ENCODE measurements around the gene GPATCH8.

DNA sequence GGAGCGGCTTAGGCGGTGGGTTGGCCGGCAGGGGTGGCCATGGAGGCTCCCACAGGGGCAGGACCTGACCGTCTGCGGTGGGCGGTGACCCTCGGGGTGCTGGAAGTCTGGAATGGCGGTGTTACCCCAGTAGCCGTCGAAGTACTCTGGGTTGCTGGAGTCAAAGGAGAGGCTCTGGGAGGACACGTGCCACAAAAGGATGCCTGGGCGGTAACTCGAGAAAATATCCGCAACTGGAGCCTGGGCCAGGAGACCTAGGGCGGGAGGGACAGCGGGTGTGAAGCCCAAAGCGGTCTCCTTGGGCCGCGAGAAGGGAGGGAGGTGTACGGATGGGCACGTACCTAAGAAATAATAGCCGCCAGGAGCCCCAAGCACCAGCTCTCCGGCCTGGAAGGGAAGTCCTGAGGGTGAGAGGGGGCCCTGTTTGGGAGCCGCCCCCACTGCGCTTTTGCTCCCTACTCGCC, 118.4 kb downstream of the GPATCH8 start:
- TF ChIP-seq, protein P1, sequence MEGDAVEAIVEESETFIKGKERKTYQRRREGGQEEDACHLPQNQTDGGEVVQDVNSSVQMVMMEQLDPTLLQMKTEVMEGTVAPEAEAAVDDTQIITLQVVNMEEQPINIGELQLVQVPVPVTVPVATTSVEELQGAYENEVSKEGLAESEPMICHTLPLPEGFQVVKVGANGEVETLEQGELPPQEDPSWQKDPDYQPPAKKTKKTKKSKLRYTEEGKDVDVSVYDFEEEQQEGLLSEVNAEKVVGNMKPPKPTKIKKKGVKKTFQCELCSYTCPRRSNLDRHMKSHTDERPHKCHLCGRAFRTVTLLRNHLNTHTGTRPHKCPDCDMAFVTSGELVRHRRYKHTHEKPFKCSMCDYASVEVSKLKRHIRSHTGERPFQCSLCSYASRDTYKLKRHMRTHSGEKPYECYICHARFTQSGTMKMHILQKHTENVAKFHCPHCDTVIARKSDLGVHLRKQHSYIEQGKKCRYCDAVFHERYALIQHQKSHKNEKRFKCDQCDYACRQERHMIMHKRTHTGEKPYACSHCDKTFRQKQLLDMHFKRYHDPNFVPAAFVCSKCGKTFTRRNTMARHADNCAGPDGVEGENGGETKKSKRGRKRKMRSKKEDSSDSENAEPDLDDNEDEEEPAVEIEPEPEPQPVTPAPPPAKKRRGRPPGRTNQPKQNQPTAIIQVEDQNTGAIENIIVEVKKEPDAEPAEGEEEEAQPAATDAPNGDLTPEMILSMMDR (conservative IDR thresholded peaks at IDR 0.05; ENCODE audit: low read depth, low read length): no peak
- no peak for TF ChIP-seq EZH2phosphoT487 (IDR thresholded peaks at IDR 0.05; ENCODE audit: borderline replicate concordance, low read length)

Measured in PC-3 (cell line).